ENCODE data around the gene ABCA5.
"Not testable (repeated sequence)": the region's sequence is repeated elsewhere in the genome, so short reads cannot be mapped to it uniquely, and the experiment has no call there.

ABCA5 gene

DNA sequence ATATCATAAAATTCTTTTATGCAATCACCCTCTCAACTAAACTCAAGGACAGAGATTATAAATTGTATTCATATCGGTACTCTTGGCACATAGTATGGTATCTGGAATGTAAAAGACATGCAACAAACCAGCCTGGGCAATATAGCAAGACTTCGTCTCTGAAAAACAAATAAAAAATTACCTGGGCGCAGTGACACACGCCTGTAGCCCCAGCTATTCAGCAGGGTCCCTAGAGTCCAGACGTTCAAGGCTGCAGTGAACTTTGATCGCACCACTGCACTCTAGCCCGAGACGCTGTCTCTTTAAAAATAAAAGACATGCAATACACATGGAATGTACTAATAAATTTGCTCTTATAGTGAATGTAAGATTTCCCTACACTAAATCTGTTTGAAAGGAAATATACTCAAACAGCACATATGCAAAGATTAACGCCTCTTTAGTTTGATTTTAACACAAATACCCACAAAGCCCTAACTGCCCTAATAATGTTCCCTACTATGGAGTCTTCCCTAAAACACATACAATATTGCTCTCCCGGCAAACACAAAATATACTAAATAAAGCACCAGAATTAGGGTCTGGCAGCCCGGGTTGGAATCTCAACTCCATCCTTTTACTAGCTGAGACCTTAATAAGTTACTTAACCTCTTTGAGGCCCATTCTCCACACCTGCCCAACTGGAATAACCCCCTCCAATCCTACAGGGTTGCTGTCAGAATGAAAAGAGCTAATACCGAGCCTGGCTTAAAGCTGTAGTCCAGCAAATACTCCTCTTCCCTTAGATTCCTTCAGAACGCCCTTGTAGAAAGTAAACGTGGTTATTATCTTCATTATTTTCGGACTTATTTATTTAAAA is 1.2 kb downstream of the ABCA5 start:
- no peak for DNase-seq (ENCODE audit: low spot score)

DNA sequence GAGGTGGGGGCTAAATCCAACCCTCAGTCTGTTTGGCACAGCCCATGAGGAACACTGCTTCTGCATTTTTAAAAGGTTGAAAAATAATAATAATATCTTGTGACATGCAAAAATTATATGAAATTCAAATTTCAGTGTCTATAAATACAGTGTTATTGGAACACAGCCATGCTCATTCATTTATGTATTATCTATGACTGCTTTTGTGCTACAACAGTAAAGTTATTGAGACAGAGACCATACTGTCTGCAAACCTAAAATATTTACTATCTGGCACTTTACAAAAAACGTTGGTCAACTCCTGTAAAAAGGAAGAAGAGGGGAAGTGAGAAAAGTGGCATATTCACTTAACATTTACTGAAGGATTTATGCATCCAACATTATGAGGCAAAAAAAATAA is 3.1 kb downstream of the ABCA5 start:
- no peak for DNase-seq (ENCODE audit: low spot score)

DNA sequence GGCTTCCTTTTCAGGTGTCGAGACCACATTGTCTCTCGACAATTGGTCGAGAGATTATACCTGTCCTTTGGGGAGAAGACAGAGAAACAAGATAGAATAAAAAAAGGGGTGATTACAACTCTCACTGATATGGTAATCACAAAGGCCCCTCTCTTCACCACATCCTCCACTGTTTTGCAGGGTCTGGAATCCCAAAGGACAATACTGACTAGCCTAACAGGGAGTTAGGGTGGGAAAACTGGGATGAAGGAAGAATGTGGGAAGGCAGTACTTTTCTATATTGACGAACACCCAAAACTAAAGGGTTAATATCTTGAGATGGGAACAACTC is 6.1 kb downstream of the ABCA5 start:
- DNase-seq (ENCODE audit: low spot score) = no peak

DNA sequence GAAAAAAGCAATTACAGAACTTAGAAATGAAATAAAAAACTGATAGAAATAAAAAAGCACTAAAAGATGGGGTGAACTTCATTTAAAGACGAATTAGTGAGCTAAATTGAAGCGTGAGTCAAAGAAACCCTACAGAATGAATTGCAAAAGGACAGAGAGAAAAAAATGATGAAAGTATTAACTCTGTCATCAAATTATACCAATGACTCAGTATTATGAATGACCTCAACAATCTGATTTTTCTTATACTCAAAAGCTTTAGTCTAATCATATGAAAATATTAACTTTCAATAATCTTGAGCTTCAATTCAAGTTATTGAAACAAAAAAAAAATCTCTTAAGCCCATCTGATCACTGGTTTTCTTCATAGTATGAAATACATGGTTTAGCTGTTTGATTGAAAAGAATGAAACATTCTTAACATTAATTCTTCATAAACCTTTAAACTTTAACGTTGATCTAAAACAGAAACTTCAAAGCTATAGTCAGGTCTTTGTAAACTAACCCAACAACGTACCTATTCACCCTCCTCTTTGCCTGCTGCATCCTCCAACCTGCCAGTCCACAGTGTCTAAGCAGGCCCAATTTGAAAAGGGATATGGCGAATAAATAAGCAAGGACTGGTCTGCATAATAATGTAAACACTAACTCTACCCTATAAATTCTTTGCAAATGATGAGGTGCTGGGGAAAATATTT is 6.6 kb downstream of the ABCA5 start:
- DNase-seq (ENCODE audit: low spot score) = no peak

DNA sequence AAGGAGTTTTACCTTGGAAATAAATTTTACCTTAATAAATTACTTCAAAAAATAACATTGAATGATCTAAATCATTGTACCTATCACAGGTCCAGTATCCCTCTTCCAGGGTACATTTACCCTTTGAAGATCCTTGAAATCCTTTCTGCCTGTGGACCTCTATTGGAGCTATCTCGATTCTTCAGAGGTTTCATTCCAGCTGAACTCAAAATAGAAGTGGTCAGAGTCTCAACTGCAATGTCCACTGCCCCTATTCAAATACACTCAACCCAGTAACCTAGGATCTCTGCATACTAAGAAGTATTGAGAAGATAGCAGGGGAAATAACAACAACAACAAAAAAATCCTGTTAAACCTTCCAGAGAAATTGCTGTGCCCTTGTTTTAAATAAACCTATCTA is 9.3 kb downstream of the ABCA5 start:
- no peak for DNase-seq (ENCODE audit: low spot score)

DNA sequence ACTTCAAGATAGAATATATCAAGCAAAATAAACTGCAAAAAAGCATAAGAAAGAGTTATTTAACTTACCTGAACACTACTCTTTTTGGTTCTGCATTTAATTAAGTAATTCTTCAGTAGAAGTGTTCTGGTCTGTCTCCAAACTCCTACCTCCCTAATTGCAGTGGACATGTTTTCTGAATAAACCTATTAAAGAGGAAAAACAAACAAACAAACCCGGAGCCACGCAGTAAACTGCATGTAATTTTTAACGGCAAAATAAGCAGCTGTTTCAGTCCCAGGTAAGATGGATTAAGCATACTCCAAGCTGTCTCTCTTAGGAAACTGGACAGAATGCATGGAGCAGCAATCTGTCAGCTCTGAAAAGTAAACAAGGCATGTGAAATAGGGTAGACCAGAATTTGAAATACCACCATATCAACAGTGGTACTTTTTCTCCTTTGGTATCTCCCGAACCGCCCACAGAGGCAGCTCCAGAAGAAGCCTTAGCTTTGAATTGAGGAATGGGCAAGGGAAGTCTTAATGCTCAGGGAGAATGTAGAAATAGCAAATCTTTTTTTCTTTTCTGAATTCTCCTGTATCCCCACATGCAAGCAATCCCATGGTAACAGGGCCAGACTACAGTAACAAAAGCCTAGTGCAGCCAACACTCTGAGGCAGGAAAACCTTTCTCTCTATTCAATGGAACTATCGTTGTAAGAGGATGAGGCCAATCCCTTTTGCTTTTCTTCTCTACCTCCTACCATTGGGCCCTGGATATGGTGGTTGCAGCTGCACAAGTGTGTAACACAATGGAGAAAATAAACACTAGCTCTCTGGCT is 12.5 kb downstream of the ABCA5 start:
- no peak for DNase-seq (ENCODE audit: low spot score)

DNA sequence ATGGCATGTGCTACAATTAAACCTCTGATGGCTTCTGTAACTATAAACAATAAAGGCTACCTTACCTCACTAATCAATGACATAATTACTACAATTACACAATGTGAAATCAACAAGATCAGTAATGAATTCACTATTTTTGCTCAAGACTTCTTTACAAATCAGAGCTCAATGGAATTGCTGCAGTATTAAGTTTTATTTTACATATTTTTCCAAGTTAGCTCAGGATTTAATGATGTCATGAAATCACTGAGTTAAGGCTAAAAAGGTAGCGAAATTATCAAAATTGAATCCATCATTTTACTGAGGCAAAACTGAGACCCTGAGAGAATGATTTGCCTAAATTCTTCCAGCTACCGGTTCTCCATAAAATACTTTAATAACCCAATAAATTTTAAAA is 21.8 kb downstream of the ABCA5 start:
- DNase-seq (ENCODE audit: low spot score) = no peak

DNA sequence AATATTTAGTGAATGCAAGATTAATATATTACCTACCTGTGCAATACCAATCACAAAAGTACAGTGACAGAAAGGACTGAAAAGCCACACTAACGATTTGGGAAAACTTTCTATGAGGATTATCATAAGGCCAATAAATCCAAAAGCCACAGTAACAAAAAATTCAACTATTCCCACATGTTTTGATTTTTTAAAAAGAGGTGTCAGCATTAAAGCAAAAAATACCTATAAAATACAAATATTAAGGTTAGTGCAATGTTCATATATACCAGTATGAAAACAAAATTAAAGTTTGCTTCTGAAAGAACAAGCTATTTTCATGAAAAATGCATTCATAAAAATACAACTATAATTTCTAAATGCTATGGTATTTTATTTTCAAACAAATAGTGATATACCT is 24.3 kb downstream of the ABCA5 start:
- DNase-seq (ENCODE audit: low spot score) = no peak

DNA sequence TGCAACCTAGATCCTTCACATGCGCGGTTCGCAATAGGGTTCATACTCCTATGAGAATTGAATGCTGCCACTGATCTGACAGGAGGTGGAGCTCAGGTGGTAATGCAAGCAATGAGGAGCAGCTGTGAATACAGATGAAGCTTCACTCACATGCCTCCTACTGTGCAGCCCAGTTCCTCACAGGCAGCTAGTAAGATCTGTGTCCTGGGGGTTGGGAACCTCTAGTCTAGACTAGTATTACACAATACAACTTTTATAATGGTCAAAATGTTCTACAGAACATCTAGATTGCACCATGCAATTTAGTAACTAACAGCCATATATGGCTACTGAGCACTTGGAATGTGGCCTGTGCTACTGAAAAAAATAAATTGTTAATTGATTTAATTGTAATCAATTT is 26.7 kb downstream of the ABCA5 start:
- DNase-seq (ENCODE audit: low spot score) = no peak

DNA sequence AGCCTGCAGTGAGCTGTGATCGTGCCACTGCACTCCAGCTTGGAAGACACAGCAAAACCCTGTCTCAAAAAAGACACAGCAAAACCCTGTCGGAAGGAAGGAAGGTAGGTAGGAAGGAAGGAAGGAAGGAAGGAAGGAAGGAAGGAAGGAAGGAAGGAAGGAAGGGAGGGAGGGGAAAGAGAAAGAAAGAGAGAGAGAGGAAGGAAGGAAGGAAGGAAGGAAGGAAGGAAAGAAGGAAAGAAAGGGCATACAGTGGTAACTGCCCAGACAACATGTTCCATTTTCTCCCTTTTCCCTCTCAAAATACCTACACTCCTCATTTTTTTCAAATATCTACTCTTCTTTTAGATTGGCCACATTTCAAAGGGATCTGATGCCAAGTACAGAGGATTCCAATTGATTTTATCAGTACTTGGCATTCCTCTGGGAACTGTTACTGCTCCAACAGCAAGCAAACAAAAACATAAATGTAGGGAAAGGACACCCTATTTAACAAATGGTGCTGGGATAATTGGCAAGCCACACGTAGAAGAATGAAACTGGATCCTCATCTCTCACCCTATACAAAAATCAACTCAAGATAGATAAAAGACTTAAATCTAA is 28.7 kb downstream of the ABCA5 start:
- not testable (repeated sequence) for DNase-seq (ENCODE audit: low spot score)

DNA sequence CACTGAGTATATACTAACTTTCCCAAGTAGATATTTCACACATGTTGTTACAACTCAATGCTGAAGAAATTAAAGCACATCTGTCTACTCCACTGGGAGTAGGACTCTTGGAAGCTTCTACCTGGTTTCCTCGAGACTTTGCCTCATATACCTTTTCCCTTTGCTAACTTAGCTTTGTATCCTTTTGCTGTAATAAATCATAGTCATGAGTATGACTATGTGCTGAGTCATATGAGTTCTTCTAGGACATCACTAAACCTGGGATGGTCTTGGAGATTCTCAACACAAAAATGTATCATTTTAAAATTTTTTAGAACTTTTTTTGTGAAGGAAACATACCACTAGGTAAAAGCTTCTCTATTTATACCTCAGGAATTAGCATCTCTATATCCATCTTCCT is 39.8 kb downstream of the ABCA5 start:
- no peak for DNase-seq (ENCODE audit: low spot score)

DNA sequence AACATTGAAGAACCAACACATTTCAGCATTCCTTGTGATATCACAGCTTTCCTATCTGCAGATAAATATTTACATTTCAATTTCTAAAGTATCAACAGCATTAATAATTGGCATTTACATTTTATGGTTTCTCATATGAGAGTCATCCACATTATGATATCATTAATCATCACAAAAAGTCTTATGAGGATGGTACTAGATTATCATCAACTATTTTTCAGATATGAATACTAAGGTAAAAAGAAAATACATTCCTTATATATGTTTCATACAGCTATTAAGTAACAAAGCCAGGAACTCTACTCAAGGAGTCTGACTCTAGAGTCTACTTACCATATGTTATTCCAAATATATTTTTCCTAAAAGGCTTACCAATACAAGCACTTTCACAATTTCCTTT is 40.7 kb downstream of the ABCA5 start:
- no peak for DNase-seq (ENCODE audit: low spot score)

DNA sequence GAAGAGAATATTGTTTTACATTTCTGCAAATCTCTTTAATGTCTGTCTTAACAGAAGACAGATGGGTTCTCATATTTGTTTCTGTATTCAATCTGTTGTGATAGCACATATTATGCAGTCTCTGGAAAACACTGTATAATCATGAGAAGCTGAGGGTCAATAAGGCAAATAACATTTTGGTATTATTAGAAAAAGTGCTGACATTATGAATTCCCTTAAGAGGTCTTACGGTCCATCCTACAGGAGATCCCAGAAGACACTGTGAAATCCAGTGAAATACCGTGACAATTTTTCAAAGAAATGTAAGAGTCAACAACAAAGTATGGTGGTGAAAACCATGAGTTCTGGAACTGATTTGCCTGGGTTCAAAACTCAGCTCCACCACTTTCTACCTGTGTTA is 42.3 kb downstream of the ABCA5 start:
- no peak for DNase-seq (ENCODE audit: low spot score)

DNA sequence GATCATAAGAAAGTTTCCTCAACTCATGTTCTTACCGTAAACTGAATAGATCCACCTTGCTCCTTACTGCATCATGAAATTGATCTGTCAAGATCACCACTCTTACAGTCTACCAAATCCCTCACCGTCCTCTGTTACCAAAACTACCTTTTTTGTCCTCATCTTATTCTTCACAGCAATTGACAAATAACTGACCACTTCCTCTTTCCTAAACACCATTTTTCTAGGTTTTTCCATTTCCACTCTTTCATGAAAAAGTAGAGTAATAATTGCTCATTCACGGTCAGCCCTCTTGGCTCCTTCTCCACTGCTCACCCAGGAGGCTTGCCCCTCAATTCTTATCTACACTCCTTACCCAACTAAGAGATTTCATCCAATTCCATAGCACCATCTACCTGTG is 44.9 kb downstream of the ABCA5 start:
- no peak for DNase-seq (ENCODE audit: low spot score)

DNA sequence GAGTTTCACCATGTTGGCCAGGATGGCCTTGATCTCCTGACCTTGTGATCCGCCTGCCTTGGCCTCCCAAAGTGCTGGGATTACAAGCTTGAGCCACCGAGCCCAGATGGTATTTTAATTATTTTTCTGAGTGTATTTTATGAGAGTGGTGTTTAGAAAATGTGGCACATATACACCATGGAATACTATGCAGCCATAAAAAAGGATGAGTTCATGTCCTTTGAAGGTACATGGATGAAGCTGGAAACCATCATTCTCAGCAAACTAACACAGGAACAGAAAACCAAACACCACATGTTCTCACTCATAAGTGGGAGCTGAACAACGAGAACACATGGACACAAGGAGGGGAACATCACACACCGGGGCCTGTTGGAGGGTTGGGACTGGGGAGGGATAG is 50.7 kb downstream of the ABCA5 start:
- not testable (repeated sequence) for DNase-seq (ENCODE audit: low spot score)

DNA sequence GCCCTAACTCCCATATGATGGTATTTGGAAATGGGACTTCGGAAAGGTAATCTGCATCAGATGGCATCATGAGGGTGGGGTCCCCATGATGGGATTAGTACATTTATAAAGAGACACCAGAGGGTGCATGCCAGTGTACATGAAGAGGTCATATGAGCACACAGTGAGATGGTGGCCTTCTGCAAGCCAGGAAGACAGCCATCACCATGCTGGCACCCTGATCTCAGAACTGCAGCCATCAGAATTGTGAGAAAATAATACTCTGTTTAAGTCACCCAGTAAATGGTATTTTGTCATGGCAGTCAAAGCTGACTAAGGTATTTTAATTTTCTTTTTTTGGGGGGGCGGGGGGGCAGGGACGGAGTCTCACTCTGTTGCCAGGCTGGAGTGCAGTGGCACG is 51.2 kb downstream of the ABCA5 start:
- no peak for DNase-seq (ENCODE audit: low spot score)

DNA sequence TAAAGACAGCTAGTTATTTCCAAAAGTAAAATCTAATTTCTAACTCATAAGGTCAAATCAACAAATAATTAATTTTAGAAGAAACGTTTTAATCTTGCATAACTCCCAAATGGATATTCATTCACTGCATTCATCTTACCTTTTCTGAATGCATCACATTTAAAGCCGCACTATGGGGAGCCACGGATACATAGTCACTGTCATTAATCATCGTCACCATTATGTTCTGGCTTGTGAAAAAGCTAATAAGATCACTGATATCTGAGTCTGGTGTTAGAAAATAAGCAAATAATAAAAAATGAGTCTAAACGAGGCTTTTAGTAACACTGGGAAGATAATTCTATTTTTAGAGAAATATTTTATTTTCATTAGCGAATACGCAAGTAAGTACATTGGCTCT is 55.9 kb downstream of the ABCA5 start:
- DNase-seq (ENCODE audit: low spot score) = no peak

DNA sequence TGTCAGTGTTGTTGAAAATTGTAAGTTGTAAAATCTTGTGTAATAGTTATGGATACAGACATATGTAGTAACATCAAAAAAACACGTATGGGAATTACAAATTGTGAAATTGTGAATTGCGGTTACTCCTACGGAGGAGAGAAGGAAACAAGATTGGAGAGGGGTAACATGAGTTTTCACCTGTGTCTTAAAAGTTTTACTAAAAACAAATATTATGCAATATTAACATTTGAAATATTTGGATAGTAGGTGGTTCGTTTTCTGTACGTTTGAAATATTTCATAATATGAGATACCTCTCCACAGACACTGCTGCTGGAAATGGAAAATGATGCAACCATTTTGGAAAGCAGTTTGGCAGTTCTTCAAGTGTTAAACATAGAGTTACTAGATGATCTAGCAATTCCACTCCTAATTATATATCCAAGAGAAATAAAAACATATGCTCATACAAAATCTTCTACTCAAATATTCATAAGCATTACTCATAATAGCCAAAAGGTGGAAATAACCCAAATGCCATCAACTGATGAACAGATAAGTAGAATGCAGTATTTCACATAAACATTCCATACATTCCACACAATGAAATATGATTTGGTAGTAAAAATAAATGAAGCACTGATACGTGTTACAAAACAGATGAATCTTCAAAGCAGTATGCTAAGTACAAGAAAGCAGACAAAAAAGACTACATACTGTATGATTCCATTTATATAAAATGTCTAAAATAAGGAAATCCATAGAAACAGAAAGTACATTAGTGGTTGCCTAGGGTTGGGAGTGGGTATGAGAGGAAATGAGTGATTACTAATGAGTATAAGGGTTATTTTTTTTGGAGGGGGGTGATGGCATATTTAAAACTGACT is 57.6 kb downstream of the ABCA5 start:
- DNase-seq (ENCODE audit: low spot score) = no peak

DNA sequence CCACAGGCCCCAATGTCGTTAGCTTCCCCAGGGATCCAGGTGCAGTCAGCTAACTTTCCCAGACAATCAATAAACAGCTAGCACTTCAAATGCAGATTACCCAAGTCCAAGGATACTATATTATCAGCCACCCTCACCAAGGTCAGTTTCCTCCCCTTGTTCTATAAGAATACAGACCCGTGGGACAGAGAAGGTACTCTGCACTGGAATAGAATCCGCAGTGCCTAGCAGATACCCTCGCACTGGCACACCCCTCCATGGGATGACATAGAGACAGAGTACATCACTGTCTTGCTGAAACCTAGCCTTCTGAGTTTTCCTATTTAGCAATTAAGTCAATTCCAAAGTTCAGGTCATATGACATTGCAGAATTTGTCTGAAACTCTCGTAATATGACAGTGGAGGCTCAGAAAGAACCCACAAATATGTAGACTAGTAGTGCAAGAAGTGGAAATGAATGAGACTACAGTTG is 58.4 kb downstream of the ABCA5 start:
- no peak for DNase-seq (ENCODE audit: low spot score)

DNA sequence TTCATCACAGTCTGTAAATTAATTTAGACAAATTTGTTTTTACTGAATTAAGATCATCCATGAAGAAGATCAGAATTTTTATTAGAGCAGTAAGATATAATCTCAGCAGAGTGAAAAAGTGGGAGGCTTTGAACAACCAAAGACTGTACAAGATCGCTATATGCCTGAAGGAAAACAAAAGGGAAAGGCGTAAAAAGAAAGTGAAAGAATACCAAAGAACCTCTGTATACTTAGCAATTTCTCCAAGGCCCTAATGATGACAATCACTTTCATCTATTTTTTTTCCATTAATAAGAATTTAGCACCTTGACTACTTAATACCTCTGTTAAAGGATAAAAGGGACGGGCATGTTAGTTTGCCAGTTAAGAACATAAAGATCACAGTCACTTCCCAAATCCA is 59.7 kb downstream of the ABCA5 start:
- DNase-seq (ENCODE audit: low spot score) = no peak

DNA sequence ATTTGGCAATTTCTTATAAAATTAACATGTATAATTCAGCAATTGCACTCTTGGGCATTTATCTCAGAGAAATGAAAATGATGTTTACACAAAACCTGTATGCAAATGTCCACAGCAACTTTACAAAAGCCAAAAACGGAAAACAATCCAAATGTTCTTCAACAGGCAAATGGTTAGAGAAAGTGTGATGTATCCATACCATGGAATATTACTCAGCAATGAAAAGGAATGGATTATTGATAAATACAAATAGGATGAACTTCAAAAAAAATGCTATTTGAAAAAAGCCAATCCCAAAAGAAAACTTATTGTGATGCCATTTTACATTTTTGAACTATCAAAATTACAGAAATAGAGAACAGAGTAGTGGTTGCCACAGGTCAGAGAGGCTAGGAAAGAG is 61.1 kb downstream of the ABCA5 start:
- DNase-seq (ENCODE audit: low spot score) = no peak

DNA sequence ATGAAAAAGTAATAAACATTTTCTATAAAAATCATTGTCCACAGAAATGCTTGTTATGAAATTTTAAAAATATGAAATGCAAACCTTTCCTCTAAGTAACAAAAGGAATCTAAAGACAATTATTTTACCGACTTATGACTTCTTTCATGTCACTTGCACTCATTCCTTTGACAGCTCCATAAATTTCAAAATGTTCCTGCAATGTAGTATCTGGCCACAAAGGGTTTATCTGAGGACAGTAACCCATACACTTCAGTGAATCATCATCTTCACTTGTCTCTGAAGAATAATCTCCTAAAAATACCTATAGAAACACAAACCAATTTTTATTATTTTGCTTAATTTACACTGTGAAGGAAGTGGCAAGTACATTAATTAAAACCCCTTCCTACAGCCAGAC is 72.7 kb downstream of the ABCA5 start:
- no peak for DNase-seq (ENCODE audit: low spot score)
